OCI-M1 (cell line): ENCODE measurements around the gene XYLT2.
"Not testable (repeated sequence)": the region's sequence is repeated elsewhere in the genome, so short reads cannot be mapped to it uniquely, and the experiment has no call there.

ENCODE experiments used
- DNase-seq: peaks from one replicate; lab custom pipeline; 2025; lab: John Stamatoyannopoulos, UW

Gene XYLT2

GRCh38 chr17:50345432-50346312 lies at the start of gene XYLT2:
Gene XYLT2 (plus strand): TSS chr17:50346126. CDS start chr17:50346141, 15 bp downstream.
- DNase-seq = peak; percentile 87

GRCh38 chr17:50297407-50297865 lies 48.5 kb upstream of the XYLT2 start:
- peak; percentile 69 for DNase-seq

- no peak for DNase-seq
Observed at GRCh38 chr17:50298018-50298417, 47.9 kb upstream of the XYLT2 start.

GRCh38 chr17:50299776-50300175 lies 46.1 kb upstream of the XYLT2 start:
- DNase-seq = no peak

GRCh38 chr17:50300824-50301223 lies 45.1 kb upstream of the XYLT2 start:
- DNase-seq = not testable (repeated sequence)

DNA sequence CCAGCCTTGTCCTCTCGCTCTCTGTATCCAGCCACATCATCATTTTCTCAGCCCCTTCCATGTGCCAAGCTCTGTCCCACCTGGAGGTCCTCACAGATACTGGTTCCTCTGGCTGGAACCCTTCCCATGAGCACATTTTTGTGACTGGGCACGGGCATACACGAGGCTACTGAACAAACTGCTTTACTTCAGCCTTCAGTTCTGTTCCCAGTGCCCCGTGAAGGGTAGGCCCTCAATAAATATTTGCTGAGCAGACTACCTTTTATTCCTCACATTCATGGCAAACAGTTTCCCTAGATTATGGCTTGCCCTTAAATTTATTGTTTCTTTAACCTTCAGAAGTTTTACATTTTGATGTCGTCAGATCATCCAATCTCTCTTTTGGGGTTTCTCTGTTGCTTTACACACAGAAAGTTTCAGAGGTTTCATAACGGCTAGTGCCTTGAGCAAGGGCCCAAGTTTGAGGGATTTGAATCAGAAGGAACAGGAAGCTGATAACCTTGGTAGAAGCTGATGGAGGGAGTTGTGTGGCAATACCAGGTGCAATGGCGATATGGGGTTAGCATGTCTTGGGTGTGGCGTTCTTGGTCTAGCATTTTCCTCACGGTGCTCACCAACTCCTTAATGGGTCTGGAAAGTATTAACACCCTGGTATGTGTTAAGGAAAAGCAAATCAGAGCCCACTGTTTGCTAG lies 43.9 kb upstream of the XYLT2 start:
- DNase-seq = peak; percentile 15

- DNase-seq = no peak
Observed at GRCh38 chr17:50303051-50303450, 42.9 kb upstream of the XYLT2 start.

DNA sequence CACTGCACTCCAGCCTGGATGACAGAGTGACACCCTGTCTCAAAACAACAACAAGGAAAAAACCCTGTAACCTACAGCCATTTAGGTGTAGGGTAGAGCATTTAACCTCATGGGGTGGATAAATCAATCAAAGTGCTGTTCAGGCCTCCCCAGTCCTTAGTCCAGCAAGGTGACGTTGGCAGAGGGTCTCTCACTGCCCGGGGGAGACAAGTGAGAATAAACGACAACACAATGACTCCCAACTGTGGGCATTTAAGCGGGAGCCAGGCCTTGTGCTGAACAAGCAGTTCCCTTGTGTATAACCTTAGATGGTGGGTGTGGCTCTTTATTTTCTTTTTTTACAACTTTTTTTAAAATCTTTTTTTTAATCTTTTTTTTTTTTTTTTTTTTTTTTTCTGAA lies 42.3 kb upstream of the XYLT2 start:
- DNase-seq = no peak

DNA sequence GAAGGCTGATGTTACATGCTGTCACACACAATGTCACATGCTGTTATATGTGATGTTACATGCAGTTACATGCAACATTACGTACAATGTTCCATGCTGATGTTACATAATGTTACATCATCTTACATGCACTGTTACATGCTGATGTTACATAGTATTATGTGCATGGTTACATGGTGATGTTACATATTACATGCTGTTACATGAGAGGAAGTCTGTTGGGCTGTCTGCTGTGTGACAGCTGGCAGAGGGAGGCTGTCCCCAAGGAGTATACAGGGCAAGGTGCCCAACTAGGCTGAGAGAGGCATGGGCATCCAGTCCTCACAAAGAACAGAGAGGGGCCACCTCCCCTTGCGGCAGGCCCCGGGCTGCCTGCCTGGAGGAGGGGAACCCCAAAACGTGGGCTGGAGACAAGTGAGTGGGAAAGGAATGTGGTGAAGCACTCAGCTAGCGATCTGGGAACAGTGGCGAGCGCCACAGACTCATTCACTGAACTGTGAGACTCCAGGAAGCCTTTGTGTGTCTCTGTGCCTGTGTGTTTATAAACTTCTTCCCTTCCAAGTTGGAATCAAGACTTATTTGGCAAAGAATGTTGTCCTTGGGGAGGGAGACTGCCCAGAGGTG lies 41.0 kb upstream of the XYLT2 start:
- peak; percentile 57 for DNase-seq

- no peak for DNase-seq
Observed at GRCh38 chr17:50307654-50308053, 38.3 kb upstream of the XYLT2 start.

DNA sequence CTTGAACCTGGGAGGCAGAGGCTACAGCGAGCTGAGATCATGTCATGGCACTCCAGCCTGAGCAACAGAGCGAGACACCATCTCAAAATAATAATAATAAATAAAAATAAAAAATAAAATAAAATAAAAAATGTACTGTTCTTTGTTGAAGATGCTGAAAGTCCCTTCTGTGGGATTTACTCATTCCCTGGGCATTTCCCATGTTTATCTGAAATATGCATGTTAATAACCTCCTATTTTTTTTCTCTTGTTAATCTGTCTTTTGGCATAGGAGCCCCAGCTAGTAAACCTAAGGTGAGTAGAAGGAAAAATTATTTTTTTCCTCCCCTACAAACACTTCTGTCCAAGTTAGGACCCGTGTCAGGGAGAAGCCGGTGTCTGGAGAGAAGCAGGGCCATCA lies 37.3 kb upstream of the XYLT2 start:
- DNase-seq = no peak

DNA sequence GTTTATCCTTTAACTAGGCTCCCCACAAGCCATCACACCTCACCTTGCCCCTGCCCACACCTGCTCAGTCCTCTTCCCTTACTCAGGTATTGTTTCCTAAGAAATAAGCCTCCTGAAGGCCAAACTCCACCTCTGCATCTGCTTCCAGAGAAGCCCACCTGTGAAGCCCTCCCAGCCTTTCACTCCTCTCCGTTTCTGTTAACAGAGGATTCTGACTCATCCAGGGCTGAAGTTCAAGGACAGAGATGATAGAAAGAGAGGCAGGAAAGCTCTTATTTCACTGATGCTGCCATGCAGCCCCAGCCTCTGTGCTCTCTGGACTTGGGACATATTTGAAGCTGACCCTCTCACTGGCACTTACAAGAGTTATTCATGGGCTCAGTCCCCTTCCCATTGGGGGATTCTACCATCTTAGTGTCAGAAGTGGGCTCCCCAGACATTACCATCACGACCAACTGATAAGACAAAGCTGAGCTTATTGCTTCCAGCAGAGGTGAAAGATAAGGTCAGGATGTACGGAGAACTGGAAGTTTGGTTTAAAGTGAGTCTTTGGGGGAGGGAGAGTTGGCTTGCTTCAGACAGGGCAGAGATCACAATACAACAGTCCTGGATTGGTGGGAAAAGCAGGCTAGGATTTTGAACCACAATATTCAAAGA lies 35.3 kb upstream of the XYLT2 start:
- no peak for DNase-seq

GRCh38 chr17:50311112-50311460 lies 34.8 kb upstream of the XYLT2 start:
- no peak for DNase-seq

DNA sequence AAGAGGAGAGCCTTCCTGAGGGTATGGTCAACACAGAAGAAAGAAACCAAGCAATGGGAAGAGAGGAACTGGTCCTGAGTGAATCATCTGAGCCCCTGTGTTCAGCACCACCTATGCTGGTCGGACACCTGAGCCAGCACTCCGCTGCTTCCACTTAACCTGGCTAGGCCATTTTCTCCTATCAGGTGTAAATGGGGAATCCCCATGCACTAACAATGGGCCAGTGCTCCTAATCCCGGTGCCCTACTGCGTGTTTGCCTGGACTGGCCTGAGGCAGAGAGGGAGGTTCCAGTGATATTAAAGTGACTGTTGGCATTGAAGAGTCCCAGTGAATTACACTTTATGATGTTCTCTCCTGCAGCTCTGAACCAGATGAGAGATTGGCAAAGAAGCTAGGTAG lies 34.4 kb upstream of the XYLT2 start:
- DNase-seq = no peak

- no peak for DNase-seq
Observed at GRCh38 chr17:50312308-50312707, 33.6 kb upstream of the XYLT2 start.

DNA sequence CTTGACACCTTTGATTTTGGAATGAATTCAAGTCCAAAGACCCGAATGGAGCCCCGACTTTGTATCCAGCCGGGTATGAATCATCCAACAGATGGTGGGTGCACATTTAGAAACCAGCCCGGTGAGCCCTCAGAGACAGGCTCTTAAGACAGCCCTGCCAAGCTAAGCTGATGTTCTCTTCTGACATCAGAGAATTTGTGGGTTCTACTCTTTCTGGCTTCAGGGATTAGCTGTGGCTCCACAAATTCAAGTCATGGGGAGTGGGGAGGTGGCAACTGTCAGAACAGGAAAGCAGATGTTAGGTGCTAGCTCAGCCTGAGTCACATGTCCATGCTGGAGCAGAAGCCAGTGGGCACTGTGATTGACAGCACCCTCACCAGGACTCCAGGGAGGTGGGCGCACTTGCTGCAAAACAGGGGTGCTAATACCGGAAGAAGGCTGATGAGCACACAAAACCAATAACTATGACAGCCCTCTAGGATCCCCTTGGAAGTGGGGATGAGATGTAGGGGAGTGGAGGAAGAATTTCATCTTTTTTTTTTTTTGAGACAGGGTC lies 31.4 kb upstream of the XYLT2 start:
- no peak for DNase-seq

DNA sequence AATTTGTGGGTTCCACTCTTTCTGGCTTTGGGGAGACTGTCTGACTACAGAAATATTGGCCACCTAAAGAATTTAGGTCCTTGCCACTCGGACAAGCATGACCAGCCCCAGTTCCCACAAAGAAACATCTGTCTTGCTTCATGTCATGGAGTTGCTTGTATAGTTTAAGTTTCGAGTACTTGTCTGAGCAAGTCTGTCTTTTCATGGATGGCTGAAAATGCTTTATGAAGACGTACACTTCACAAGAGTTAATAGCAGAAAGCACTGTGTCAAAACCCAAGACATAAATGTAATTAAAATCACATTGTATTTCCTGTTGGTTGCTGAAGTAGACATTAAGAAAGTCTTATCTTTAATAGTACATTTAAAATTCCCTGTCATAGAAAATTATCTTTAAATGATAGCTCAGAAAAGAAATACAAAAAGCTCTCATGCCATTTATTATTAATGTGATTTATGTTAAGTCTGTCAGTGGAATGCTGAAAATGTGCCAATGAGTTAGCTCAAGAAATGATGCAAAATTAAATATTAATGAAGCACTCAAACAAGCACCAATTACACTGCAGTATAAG lies 29.8 kb upstream of the XYLT2 start:
- DNase-seq = no peak

GRCh38 chr17:50316660-50317059 lies 29.3 kb upstream of the XYLT2 start:
- DNase-seq = not testable (repeated sequence)

- no peak for DNase-seq
Observed at GRCh38 chr17:50317121-50317520, 28.8 kb upstream of the XYLT2 start.

DNA sequence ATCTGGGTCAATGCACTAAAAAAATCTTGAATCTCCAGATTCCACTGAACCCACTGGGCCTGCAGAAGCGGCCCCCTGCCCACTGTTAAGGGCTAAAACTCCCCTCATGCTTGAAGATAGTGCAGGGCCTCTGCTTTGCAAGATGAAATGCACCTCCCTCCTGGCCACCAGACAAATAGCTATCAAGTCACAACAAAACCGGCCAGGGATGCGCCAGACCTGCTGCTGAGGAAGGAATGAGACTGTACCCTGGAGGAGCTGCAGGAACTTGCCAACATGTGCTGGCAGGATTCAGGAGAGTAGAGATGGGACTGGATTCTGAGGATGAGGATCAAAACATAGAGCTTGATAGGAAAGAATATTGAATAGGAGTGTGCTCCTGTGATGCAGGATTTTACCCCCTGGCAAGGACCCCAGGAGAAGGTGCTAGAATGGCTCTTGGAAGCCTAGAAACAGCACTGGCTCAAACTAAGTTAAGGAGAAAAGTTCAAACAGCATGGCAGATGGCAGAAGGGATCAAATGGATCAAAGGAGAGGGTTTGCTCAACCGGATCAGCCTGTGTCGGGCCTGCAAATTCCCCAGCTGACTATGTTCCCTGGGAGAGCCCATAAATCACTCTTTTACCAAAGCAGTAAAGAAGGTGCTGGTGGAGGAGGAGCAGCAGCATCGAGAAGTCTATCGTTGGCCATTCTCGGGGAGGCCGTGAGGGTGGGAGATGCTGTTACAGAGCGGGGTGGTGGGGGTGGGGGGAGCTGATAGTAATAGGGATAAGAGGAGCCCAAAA lies 27.2 kb upstream of the XYLT2 start:
- no peak for DNase-seq
